ENCODE data around the gene PTTG2. TPM values are rescaled to one million over a fixed set of nuclear protein-coding genes. Genes with fewer than 3 reads are reported as not detected.
"Not testable (repeated sequence)": the region's sequence is repeated elsewhere in the genome, so short reads cannot be mapped to it uniquely, and the experiment has no call there.

Gene PTTG2
- 1 to 10 TPM in 1 of 4 donors, not detected in 3; 1.1 TPM for total RNA-seq

GRCh38 chr4:37960098-37960497, at the start of gene PTTG2:
Gene PTTG2 (plus strand): TSS chr4:37960398. CDS start chr4:37960435, 37 bp downstream.
- Histone ChIP-seq H3K27me3 (no peaks in the 10 kb centered on the region), H3K4me3 (no peak within 1 kb of the TSS), H3K9me3 (no peaks in the 10 kb centered on the region), H3K36me3 (no peaks in the 10 kb centered on the region), H3K4me1 (no peaks in the 10 kb centered on the region), H3K27ac (no peak within 1 kb of the TSS)
- no peak for TF ChIP-seq POLR2A (IDR thresholded peaks at IDR 0.05)
- no peak for TF ChIP-seq CTCF (IDR thresholded peaks at IDR 0.05)
- DNase-seq, result no peak
- intact Hi-C loops (cut with DNase I), result no loop called here
- 83 to 93% methylated on average over 5 of the region's 5 CpGs for WGBS, 2 donors

- no peaks in the 10 kb centered on the region for H3K27me3 ChIP-seq
- no peaks in the 10 kb centered on the region for H3K36me3 ChIP-seq
- intact Hi-C loops (cut with DNase I), result no loop called here
- no peaks in the 10 kb centered on the region for H3K9me3 ChIP-seq
- no peak overlapping the region for H3K27ac ChIP-seq
- no peak overlapping the region for H3K4me3 ChIP-seq
- TF ChIP-seq POLR2A (IDR thresholded peaks at IDR 0.05) (no peak), CTCF (IDR thresholded peaks at IDR 0.05) (no peak)
- no peaks in the 10 kb centered on the region for H3K4me1 ChIP-seq
- 78 to 79% methylated on average over 3 of the region's 3 CpGs for WGBS, 2 donors
- DNase-seq, result no peak
These were observed 45.7 kb upstream of the PTTG2 start for GRCh38 chr4:37914539-37914938.

- Histone ChIP-seq H3K27me3 (no peaks in the 10 kb centered on the region), H3K9me3 (no peaks in the 10 kb centered on the region), H3K4me3 (no peak overlapping the region), H3K27ac (no peak overlapping the region), H3K4me1 (no peaks in the 10 kb centered on the region), H3K36me3 (no peaks in the 10 kb centered on the region)
- no peak for DNase-seq
- WGBS, 2 donors, result 87 to 92% methylated on average over 7 of the region's 7 CpGs
- intact Hi-C loops (cut with DNase I), result no loop called here
- TF ChIP-seq CTCF (IDR thresholded peaks at IDR 0.05) (no peak), POLR2A (IDR thresholded peaks at IDR 0.05) (no peak)
These were observed 42.8 kb upstream of the PTTG2 start for GRCh38 chr4:37917388-37917787.

GRCh38 chr4:37918653-37919052, 41.5 kb upstream of the PTTG2 start:
- H3K27me3 ChIP-seq, result no peaks in the 10 kb centered on the region
- H3K27ac ChIP-seq, result no peak overlapping the region
- DNase-seq, result no peak
- no peaks in the 10 kb centered on the region for H3K4me1 ChIP-seq
- no peaks in the 10 kb centered on the region for H3K9me3 ChIP-seq
- WGBS, 2 donors, result 68 to 85% methylated on average over 3 of the region's 3 CpGs
- intact Hi-C loops (cut with DNase I), result no loop called here
- H3K4me3 ChIP-seq, result no peak overlapping the region
- no peak for TF ChIP-seq POLR2A (IDR thresholded peaks at IDR 0.05)
- no peak for TF ChIP-seq CTCF (IDR thresholded peaks at IDR 0.05)
- H3K36me3 ChIP-seq, result no peaks in the 10 kb centered on the region

GRCh38 chr4:37922328-37922727, 37.9 kb upstream of the PTTG2 start:
- 60 to 68% methylated on average over 4 of the region's 4 CpGs for WGBS, 2 donors
- Histone ChIP-seq H3K27me3 (no peaks in the 10 kb centered on the region), H3K27ac (no peak overlapping the region), H3K36me3 (no peaks in the 10 kb centered on the region), H3K4me1 (no peaks in the 10 kb centered on the region), H3K9me3 (no peaks in the 10 kb centered on the region), H3K4me3 (no peak overlapping the region)
- DNase-seq, result no peak
- TF ChIP-seq POLR2A (IDR thresholded peaks at IDR 0.05) (no peak), CTCF (IDR thresholded peaks at IDR 0.05) (no peak)
- intact Hi-C loops (cut with DNase I), result no loop called here

GRCh38 chr4:37923089-37923488, 37.1 kb upstream of the PTTG2 start:
- DNase-seq; H3K27me3 ChIP-seq; H3K27ac ChIP-seq; H3K9me3 ChIP-seq; H3K36me3 ChIP-seq; intact Hi-C loops (cut with DNase I); H3K4me3 ChIP-seq; H3K4me1 ChIP-seq: not testable (repeated sequence)
